Stromal cell of bone marrow (primary cell): ENCODE measurements around the gene XPR1.
"Not testable (repeated sequence)": the region's sequence is repeated elsewhere in the genome, so short reads cannot be mapped to it uniquely, and the experiment has no call there.

Source experiments
- DNase-seq: peaks from one replicate; pipeline ENCODE4 v3.0.0-alpha.2; 2012; ENCODE audit warnings: low read depth

The XPR1 gene

GRCh38 chr1:180785291-180785690 is 153.5 kb downstream of the XPR1 start:
- DNase-seq, result no peak

- DNase-seq, result no peak
These were observed 154.1 kb downstream of the XPR1 start for GRCh38 chr1:180785887-180786286.

GRCh38 chr1:180786624-180787023 is 154.8 kb downstream of the XPR1 start:
- no peak for DNase-seq

GRCh38 chr1:180787628-180788307 is 155.9 kb downstream of the XPR1 start:
- no peak for DNase-seq

- DNase-seq, result no peak
These were observed 157.6 kb downstream of the XPR1 start for GRCh38 chr1:180789460-180789859.

- DNase-seq, result not testable (repeated sequence)
These were observed 159.3 kb downstream of the XPR1 start for GRCh38 chr1:180791152-180791551.

GRCh38 chr1:180791806-180792205 is 160.0 kb downstream of the XPR1 start:
- no peak for DNase-seq

- no peak for DNase-seq
These were observed 161.6 kb downstream of the XPR1 start for GRCh38 chr1:180793451-180793850.

- DNase-seq, result no peak
These were observed 165.2 kb downstream of the XPR1 start for GRCh38 chr1:180796897-180797640.

GRCh38 chr1:180800945-180801344 is 169.1 kb downstream of the XPR1 start:
- no peak for DNase-seq

- no peak for DNase-seq
These were observed 171.0 kb downstream of the XPR1 start for GRCh38 chr1:180802813-180803212.

GRCh38 chr1:180805316-180805715 is 173.5 kb downstream of the XPR1 start:
- DNase-seq, result no peak

- no peak for DNase-seq
These were observed 179.5 kb downstream of the XPR1 start for GRCh38 chr1:180811298-180811697.

- DNase-seq, result no peak
These were observed 180.1 kb downstream of the XPR1 start for GRCh38 chr1:180811886-180812285.

GRCh38 chr1:180814258-180814657 is 182.4 kb downstream of the XPR1 start:
- DNase-seq, result no peak

GRCh38 chr1:180815188-180815587 is 183.4 kb downstream of the XPR1 start:
- no peak for DNase-seq

GRCh38 chr1:180816132-180816531 is 184.3 kb downstream of the XPR1 start:
- no peak for DNase-seq

GRCh38 chr1:180821970-180822369 is 190.1 kb downstream of the XPR1 start:
- DNase-seq, result no peak

GRCh38 chr1:180831507-180831906 is 199.7 kb downstream of the XPR1 start:
- DNase-seq, result not testable (repeated sequence)

- not testable (repeated sequence) for DNase-seq
These were observed 201.4 kb downstream of the XPR1 start for GRCh38 chr1:180833180-180833579.

- no peak for DNase-seq
These were observed 204.6 kb downstream of the XPR1 start for GRCh38 chr1:180836449-180836848.

GRCh38 chr1:180837020-180837419 is 205.2 kb downstream of the XPR1 start:
- no peak for DNase-seq

GRCh38 chr1:180838535-180838934 is 206.7 kb downstream of the XPR1 start:
- no peak for DNase-seq

- DNase-seq, result no peak
These were observed 207.7 kb downstream of the XPR1 start for GRCh38 chr1:180839547-180839946.
